Measurements from ENCODE around the gene TSPAN32.
A peak's percentile ranks its signal among the peaks of the same experiment; 100 is the strongest.

- no peak for TF ChIP-seq CTCF (IDR thresholded peaks at IDR 0.05)
- TF ChIP-seq POLR2A (IDR thresholded peaks at IDR 0.05; ENCODE audit: low read length), result peak; percentile 16; the same call in 1 of the 2 replicates
- no peak for TF ChIP-seq ZFP36 (IDR thresholded peaks at IDR 0.05; ENCODE audit: borderline replicate concordance, partially characterized antibody)
- no peak for TF ChIP-seq CEBPB (IDR thresholded peaks at IDR 0.05)
- no peak for TF ChIP-seq NR3C1 (IDR thresholded peaks at IDR 0.05)
- no peak for TF ChIP-seq MYC (IDR thresholded peaks at IDR 0.05; ENCODE audit: borderline replicate concordance, low read length)
- no peak for TF ChIP-seq BHLHE40 (IDR thresholded peaks at IDR 0.05; ENCODE audit: low read depth, low read length)
- no peak for TF ChIP-seq EP300 (IDR thresholded peaks at IDR 0.05)
- no peak for TF ChIP-seq SMC3 (IDR thresholded peaks at IDR 0.05)
- no peak for TF ChIP-seq KDM1A (IDR thresholded peaks at IDR 0.05; ENCODE audit: low read depth)
- no peak for TF ChIP-seq HDAC2 (IDR thresholded peaks at IDR 0.05)
- TF ChIP-seq, protein P1, sequence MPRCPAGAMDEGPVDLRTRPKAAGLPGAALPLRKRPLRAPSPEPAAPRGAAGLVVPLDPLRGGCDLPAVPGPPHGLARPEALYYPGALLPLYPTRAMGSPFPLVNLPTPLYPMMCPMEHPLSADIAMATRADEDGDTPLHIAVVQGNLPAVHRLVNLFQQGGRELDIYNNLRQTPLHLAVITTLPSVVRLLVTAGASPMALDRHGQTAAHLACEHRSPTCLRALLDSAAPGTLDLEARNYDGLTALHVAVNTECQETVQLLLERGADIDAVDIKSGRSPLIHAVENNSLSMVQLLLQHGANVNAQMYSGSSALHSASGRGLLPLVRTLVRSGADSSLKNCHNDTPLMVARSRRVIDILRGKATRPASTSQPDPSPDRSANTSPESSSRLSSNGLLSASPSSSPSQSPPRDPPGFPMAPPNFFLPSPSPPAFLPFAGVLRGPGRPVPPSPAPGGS (IDR thresholded peaks at IDR 0.05), result no peak
These were observed 58.3 kb downstream of the TSPAN32 start for GRCh38 chr11:2360081-2360642.

Data from A549 (cell line).